Measurements from ENCODE around the gene ABCB4.
A peak's percentile ranks its signal among the peaks of the same experiment; 100 is the strongest.

ABCB4 gene

GRCh38 chr7:87506246-87507180 is 31.0 kb upstream of the ABCB4 start:
- peak; percentile 62; the same call in 1 of the 3 replicates for ATAC-seq

GRCh38 chr7:87505557-87506245 is 30.2 kb upstream of the ABCB4 start:
- TF ChIP-seq GLIS3 (CRISPR knock-in tag; IDR thresholded peaks at IDR 0.05) = no peak
- no peak for TF ChIP-seq PATZ1 (CRISPR knock-in tag; IDR thresholded peaks at IDR 0.05; ENCODE audit: borderline replicate concordance)
- no peak for TF ChIP-seq ESRRG (CRISPR knock-in tag; IDR thresholded peaks at IDR 0.05)
- TF ChIP-seq ZFP30 (CRISPR knock-in tag; IDR thresholded peaks at IDR 0.05) = no peak
- no peak for TF ChIP-seq PPARA (CRISPR knock-in tag; IDR thresholded peaks at IDR 0.05; ENCODE audit: borderline replicate concordance)
- TF ChIP-seq SNAI2 (CRISPR knock-in tag; IDR thresholded peaks at IDR 0.05) = no peak
- TF ChIP-seq ZNF565 (CRISPR knock-in tag; conservative IDR thresholded peaks at IDR 0.05; ENCODE audit: low read depth) = no peak
- no peak for TF ChIP-seq CSRNP3 (CRISPR knock-in tag; IDR thresholded peaks at IDR 0.05)
- no peak for TF ChIP-seq BACH2 (CRISPR knock-in tag; IDR thresholded peaks at IDR 0.05; ENCODE audit: borderline replicate concordance)
- no peak for TF ChIP-seq ZNF70 (CRISPR knock-in tag; IDR thresholded peaks at IDR 0.05)
- no peak for TF ChIP-seq POU6F1 (CRISPR knock-in tag; IDR thresholded peaks at IDR 0.05; ENCODE audit: borderline replicate concordance, low read depth)
- TF ChIP-seq CREB5 (CRISPR knock-in tag; IDR thresholded peaks at IDR 0.05; ENCODE audit: low read depth) = no peak
- ATAC-seq = no peak

More at GRCh38 chr7:87506246-87507180, 31.0 kb upstream of the ABCB4 start:
- TF ChIP-seq ESRRG (CRISPR knock-in tag; IDR thresholded peaks at IDR 0.05) (no peak), BACH2 (CRISPR knock-in tag; IDR thresholded peaks at IDR 0.05; ENCODE audit: borderline replicate concordance) (no peak), PPARA (CRISPR knock-in tag; IDR thresholded peaks at IDR 0.05; ENCODE audit: borderline replicate concordance) (no peak), TOX (CRISPR knock-in tag; IDR thresholded peaks at IDR 0.05; ENCODE audit: borderline replicate concordance) (no peak), RARB (CRISPR knock-in tag; IDR thresholded peaks at IDR 0.05) (no peak), GLIS3 (CRISPR knock-in tag; IDR thresholded peaks at IDR 0.05) (no peak), ISL1 (CRISPR knock-in tag; IDR thresholded peaks at IDR 0.05) (peak; percentile 20; the same call in 1 of the 2 replicates), CSRNP3 (CRISPR knock-in tag; IDR thresholded peaks at IDR 0.05) (no peak), CREB5 (CRISPR knock-in tag; IDR thresholded peaks at IDR 0.05; ENCODE audit: low read depth) (no peak)

- ATAC-seq = no peak
- TF ChIP-seq PPARA (CRISPR knock-in tag; IDR thresholded peaks at IDR 0.05; ENCODE audit: borderline replicate concordance) (no peak), BACH2 (CRISPR knock-in tag; IDR thresholded peaks at IDR 0.05; ENCODE audit: borderline replicate concordance) (no peak), ZFP3 (CRISPR knock-in tag; IDR thresholded peaks at IDR 0.05) (no peak), OSR1 (CRISPR knock-in tag; IDR thresholded peaks at IDR 0.05) (no peak), SNAI2 (CRISPR knock-in tag; IDR thresholded peaks at IDR 0.05) (no peak), TOX (CRISPR knock-in tag; IDR thresholded peaks at IDR 0.05; ENCODE audit: borderline replicate concordance) (no peak), CREB5 (CRISPR knock-in tag; IDR thresholded peaks at IDR 0.05; ENCODE audit: low read depth) (no peak), TCF4 (CRISPR knock-in tag; IDR thresholded peaks at IDR 0.05; ENCODE audit: borderline replicate concordance) (no peak), ARNTL (CRISPR knock-in tag; IDR thresholded peaks at IDR 0.05; ENCODE audit: borderline replicate concordance, low read depth) (no peak), ESRRG (CRISPR knock-in tag; IDR thresholded peaks at IDR 0.05) (no peak), ZC3H10 (CRISPR knock-in tag; IDR thresholded peaks at IDR 0.05) (no peak), POU6F1 (CRISPR knock-in tag; IDR thresholded peaks at IDR 0.05; ENCODE audit: borderline replicate concordance, low read depth) (no peak), RARB (CRISPR knock-in tag; IDR thresholded peaks at IDR 0.05) (no peak)
Observed at GRCh38 chr7:87505122-87505521, 29.6 kb upstream of the ABCB4 start.
